Ishikawa (cell line): ENCODE results near the gene C2CD4C.
A peak's percentile ranks its signal among the peaks of the same experiment; 100 is the strongest.

Source experiments
- CEBPB ChIP-seq: IDR thresholded peaks from 2 replicates; pipeline ENCODE4 v1.6.1; 2012
- CREB1 ChIP-seq: IDR thresholded peaks from 2 replicates; pipeline ENCODE4 v1.6.1; 2012; ENCODE audit warnings: low read depth
- EGR1 ChIP-seq: IDR thresholded peaks from 2 replicates; pipeline ENCODE4 v1.6.1; 2012
- EP300 ChIP-seq: IDR thresholded peaks from 2 replicates; pipeline ENCODE4 v1.6.1; 2012; ENCODE audit warnings: borderline replicate concordance
- FOXM1 ChIP-seq: IDR thresholded peaks from 2 replicates; pipeline ENCODE4 v1.6.1; 2012; ENCODE audit warnings: low read depth, borderline replicate concordance
- MAX ChIP-seq: IDR thresholded peaks from 2 replicates; pipeline ENCODE4 v1.6.1; 2012
- NFIC ChIP-seq: IDR thresholded peaks from 2 replicates; pipeline ENCODE4 v1.6.1; 2012
- RAD21 ChIP-seq: IDR thresholded peaks from 2 replicates; pipeline ENCODE4 v1.6.1; 2012; ENCODE audit warnings: low read depth
- TAF1 ChIP-seq: IDR thresholded peaks from 2 replicates; pipeline ENCODE4 v1.6.1; 2012; ENCODE audit warnings: low read depth, mild to moderate bottlenecking
- TCF12 ChIP-seq: IDR thresholded peaks from 2 replicates; pipeline ENCODE4 v1.6.1; 2012; ENCODE audit warnings: low read depth
- TEAD4 ChIP-seq: IDR thresholded peaks from 2 replicates; pipeline ENCODE4 v1.6.1; 2012
- YY1 ChIP-seq: IDR thresholded peaks from 2 replicates; pipeline ENCODE4 v1.6.1; 2012; ENCODE audit warnings: low read depth
- ZBTB7A ChIP-seq: IDR thresholded peaks from 2 replicates; pipeline ENCODE4 v1.6.1; 2012; ENCODE audit warnings: low read depth
- TF ChIP-seq, protein P1 (sequence below): IDR thresholded peaks from 2 replicates; pipeline ENCODE4 v1.6.1; 2012; ENCODE audit warnings: low read depth, mild to moderate bottlenecking
- TF ChIP-seq, protein P2 (sequence below): IDR thresholded peaks from 2 replicates; pipeline ENCODE4 v1.6.1; 2012

The C2CD4C gene

GRCh38 chr19:374183-374885 lies 34.6 kb downstream of the C2CD4C start:
- TF ChIP-seq EGR1 = peak; percentile 42; the same call in 1 of the 2 replicates
- no peak for TF ChIP-seq MAX

GRCh38 chr19:373391-374182 lies 35.4 kb downstream of the C2CD4C start:
- no peak for TF ChIP-seq CEBPB
- no peak for TF ChIP-seq FOXM1
- TF ChIP-seq, protein P1, sequence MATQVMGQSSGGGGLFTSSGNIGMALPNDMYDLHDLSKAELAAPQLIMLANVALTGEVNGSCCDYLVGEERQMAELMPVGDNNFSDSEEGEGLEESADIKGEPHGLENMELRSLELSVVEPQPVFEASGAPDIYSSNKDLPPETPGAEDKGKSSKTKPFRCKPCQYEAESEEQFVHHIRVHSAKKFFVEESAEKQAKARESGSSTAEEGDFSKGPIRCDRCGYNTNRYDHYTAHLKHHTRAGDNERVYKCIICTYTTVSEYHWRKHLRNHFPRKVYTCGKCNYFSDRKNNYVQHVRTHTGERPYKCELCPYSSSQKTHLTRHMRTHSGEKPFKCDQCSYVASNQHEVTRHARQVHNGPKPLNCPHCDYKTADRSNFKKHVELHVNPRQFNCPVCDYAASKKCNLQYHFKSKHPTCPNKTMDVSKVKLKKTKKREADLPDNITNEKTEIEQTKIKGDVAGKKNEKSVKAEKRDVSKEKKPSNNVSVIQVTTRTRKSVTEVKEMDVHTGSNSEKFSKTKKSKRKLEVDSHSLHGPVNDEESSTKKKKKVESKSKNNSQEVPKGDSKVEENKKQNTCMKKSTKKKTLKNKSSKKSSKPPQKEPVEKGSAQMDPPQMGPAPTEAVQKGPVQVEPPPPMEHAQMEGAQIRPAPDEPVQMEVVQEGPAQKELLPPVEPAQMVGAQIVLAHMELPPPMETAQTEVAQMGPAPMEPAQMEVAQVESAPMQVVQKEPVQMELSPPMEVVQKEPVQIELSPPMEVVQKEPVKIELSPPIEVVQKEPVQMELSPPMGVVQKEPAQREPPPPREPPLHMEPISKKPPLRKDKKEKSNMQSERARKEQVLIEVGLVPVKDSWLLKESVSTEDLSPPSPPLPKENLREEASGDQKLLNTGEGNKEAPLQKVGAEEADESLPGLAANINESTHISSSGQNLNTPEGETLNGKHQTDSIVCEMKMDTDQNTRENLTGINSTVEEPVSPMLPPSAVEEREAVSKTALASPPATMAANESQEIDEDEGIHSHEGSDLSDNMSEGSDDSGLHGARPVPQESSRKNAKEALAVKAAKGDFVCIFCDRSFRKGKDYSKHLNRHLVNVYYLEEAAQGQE = no peak
- no peak for TF ChIP-seq RAD21
- TF ChIP-seq ZBTB7A = no peak
- no peak for TF ChIP-seq TCF12
- no peak for TF ChIP-seq TEAD4
- no peak for TF ChIP-seq TAF1
- no peak for TF ChIP-seq EGR1
- no peak for TF ChIP-seq NFIC
- no peak for TF ChIP-seq EP300
- TF ChIP-seq MAX = no peak
- no peak for TF ChIP-seq CREB1
- TF ChIP-seq YY1 = no peak

- TF ChIP-seq FOXM1 (no peak), CREB1 (no peak), YY1 (no peak), EP300 (no peak), TAF1 (no peak), TEAD4 (no peak), EGR1 (no peak), CEBPB (no peak), MAX (no peak), RAD21 (no peak), TCF12 (no peak), NFIC (no peak), ZBTB7A (no peak)
- TF ChIP-seq, protein P2, sequence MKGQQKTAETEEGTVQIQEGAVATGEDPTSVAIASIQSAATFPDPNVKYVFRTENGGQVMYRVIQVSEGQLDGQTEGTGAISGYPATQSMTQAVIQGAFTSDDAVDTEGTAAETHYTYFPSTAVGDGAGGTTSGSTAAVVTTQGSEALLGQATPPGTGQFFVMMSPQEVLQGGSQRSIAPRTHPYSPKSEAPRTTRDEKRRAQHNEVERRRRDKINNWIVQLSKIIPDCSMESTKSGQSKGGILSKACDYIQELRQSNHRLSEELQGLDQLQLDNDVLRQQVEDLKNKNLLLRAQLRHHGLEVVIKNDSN = no peak
- TF ChIP-seq, protein P1 = no peak
These were observed 36.5 kb downstream of the C2CD4C start for GRCh38 chr19:372306-372890.

GRCh38 chr19:371501-372168 lies 37.3 kb downstream of the C2CD4C start:
- TF ChIP-seq TEAD4 (no peak), EP300 (no peak), FOXM1 (no peak), RAD21 (no peak), TCF12 (no peak), TAF1 (no peak), MAX (no peak), ZBTB7A (no peak), NFIC (no peak)

GRCh38 chr19:370641-371330 lies 38.2 kb downstream of the C2CD4C start:
- TF ChIP-seq EGR1 (no peak), TEAD4 (no peak), MAX (no peak), CREB1 (no peak), EP300 (no peak), ZBTB7A (no peak), TCF12 (no peak), NFIC (no peak), RAD21 (no peak), CEBPB (no peak), FOXM1 (no peak), YY1 (no peak), TAF1 (no peak)
- TF ChIP-seq, protein P2 = no peak
- TF ChIP-seq, protein P1 = no peak
